Eye (tissue), 1 donor: Measurements from ENCODE around the gene CFLAR.
A peak's percentile ranks its signal among the peaks of the same experiment; 100 is the strongest.

Experiments
- DNase-seq: peaks from one replicate; pipeline ENCODE4 v3.0.0-alpha.2; 2015

Gene CFLAR

DNA sequence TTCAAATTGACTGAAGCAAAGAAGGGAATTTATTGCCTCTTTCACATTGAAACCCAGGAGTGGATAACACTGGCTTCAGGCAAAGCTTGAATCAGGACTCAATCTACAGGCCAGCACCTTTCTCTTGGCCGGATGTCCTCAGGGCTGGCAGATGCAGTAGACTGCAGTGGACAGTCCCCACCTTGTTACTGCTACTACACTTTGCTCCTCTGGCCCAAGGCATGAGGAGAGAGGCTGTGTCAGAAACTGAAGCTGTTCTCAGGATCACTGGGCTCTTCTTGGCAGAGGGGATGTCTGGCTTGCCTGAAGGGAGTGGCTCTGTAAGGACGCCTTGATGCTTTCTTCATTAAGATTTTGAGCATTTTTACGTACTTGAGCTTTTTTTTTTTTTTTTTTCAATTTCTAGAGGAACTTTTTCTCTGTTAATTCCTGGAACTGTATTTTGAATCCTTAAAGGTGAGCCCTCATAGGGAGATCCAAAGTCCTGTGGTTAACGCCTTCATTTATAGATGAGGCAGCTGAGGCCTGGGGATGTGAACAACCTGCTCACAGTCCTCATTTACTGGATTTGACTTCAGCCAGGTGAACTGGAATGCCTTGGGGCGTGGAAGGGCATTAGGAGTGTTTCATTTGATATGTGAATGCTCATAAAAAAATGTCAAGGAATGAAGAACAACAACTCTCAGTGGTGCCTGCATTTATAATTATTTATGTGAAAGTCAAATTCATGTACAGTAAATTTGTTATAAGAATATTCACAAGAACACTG lies 103.5 kb downstream of the CFLAR start:
- no peak for DNase-seq

DNA sequence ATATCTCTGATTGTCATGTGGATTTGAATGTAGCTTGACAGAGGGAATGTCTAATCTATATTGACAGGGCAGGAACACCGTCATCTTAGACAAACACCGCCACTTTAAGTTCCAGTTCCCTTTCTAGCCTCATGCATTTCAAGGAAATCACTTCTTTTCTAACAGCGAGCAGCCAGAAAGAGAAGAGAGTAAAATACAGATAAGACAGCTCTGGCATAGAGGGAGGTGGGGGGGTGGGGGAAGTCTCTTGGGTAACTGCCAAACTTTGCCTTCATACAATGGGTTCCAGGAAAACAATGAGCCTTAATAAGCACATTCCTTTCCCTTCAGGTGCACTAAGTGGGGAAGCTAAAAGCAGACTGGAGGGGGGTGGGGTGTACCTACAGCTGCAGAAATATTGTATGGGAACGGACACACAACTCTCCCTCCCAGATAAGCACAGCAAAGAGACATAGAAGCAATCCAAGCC lies 104.2 kb downstream of the CFLAR start:
- peak; percentile 20 for DNase-seq

DNA sequence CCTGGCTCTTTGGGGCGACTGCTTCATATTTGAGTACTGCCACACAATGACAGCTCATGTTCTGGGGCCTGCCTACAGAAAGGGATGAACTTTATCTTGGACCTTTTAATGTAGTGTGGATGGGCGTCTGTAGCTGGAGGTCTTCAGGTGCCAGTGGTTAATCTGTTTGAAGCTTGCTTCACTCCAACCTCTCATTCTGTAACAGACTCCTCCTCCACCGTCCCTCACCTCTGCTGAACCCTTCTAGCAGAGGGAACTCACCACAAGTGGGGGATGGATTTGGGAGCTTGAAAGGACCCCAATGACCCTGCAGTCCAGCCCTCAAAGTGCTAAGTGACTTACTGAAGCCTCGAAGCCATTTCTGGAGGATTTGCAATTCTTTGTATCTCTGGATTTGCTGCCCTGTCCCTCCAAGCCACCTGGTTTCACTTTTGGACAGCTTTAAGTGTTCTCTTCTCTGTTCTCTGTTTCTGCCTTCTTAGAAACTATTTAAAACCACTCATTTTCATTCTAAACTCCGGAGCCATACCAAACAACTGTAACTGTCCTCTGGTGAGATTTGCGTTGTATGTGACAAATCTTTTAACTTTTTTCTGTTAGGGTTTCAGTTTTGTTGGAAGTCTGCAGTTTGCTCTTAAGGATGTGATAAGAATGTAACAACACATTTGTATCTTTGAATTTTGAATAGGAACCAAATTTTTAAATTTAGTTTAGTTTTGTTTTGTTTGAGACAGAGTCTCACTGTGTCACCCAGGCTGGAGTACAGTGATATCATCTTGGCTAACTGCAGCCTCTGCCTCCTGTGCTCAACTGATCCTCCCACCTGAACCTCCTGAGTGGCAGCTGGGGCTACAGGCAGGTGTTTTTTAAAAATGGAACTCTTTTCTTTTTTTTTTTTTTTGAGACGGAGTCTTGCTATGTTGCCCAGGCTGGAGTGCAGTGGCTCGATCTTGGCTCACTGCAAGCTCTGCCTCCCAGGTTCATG lies 107.4 kb downstream of the CFLAR start:
- DNase-seq, result no peak
